Medulla oblongata (tissue), 1 donor: ENCODE measurements around the gene PKD1.
A peak's percentile ranks its signal among the peaks of the same experiment; 100 is the strongest.

ENCODE experiments used
- DNase-seq: peaks from one replicate; pipeline ENCODE4 v3.0.0-alpha.2; 2015; ENCODE audit errors: extremely low spot score

PKD1 gene

DNA sequence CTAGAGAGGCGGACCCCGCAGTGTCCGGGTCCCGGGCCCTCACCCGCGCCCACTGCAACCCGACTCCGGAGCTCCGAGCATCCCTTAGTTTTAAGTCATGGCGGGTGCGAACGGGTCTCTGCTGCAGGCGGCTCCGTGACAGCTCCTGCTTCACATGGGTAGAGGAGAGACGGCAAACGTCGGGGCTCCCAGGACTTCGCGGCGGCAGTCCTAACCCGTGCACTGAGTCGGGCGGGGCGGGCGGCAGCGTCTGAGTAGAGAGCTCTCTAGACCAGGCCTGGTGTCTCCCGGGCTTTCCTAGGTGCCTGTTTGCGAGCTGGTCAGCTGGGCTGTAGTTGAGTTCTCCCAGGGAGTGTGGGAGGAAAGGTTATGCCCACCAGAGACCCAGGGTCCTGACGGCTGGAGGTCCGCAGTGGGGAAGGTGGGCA is 87.6 kb downstream of the PKD1 start:
- DNase-seq, result no peak

DNA sequence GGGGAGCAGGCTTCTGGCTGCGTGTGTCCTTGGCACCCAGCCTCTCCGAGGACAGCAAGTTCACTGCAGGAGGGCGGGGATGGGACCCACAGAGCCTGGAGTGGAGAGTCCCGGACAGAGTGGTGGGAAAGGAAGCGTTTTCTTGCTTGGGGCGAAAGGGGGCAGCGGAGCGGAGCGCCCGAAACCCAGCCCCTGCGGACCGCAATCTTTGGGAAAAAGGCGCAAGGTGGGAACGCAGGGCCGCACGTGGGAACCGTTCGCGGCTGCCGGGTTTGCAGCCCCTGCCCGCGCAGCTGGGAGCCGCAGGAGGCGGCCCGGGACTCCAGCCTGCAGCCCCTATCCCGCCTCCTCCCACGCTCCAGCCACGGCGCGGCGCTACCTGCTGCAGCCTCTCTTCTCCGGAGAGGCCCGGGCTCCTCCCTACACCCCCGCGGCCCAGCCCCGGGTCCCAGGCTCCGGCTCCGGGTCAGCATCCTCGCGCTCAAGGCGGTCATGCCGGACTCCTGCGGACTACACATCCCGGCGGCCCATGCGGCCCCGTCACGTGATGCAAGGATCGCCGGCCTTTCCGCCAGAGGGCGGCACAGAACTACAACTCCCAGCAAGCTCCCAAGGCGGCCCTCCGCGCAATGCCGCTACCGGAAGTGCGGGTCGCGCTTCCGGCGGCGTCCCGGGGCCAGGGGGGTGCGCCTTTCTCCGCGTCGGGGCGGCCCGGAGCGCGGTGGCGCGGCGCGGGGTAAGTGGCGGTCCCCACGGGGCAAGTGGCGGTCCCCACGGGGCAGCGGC is 88.2 kb downstream of the PKD1 start, which contains the start of the genes NTHL1 and TSC2:
NTHL1 (minus strand) TSS at position 505 of the 786 bp plus-strand sequence; CDS start at position 494, 11 bp downstream.
TSC2 (plus strand) TSS at position 656 of the 786 bp plus-strand sequence. CDS start 631 bp downstream, outside the sequence.
- DNase-seq, result peak; percentile 97

GRCh38 chr16:2046893-2047329 is 88.8 kb downstream of the PKD1 start:
- no peak for DNase-seq

- DNase-seq, result no peak
Observed at GRCh38 chr16:2045965-2046892, 89.5 kb downstream of the PKD1 start.

DNA sequence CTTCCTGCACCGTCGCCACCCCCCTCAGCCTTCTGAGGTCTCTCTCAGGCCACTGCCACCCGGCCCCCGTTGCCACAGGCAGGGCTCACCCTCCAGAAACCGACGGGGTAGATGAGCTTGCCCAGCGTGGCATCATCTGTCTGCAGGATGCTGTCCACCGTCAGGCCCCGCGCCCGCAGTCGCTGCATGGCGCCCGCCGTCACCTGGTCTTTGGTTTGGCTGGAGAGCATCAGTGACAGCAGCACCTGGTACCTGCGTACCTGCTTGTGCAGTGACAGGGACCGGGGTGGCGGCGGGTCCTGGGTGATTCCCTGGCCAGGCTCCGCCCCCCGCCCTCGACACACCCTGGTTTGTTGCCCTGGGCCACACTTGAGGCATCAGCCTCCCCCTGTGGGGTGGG is 91.2 kb downstream of the PKD1 start:
- no peak for DNase-seq

DNA sequence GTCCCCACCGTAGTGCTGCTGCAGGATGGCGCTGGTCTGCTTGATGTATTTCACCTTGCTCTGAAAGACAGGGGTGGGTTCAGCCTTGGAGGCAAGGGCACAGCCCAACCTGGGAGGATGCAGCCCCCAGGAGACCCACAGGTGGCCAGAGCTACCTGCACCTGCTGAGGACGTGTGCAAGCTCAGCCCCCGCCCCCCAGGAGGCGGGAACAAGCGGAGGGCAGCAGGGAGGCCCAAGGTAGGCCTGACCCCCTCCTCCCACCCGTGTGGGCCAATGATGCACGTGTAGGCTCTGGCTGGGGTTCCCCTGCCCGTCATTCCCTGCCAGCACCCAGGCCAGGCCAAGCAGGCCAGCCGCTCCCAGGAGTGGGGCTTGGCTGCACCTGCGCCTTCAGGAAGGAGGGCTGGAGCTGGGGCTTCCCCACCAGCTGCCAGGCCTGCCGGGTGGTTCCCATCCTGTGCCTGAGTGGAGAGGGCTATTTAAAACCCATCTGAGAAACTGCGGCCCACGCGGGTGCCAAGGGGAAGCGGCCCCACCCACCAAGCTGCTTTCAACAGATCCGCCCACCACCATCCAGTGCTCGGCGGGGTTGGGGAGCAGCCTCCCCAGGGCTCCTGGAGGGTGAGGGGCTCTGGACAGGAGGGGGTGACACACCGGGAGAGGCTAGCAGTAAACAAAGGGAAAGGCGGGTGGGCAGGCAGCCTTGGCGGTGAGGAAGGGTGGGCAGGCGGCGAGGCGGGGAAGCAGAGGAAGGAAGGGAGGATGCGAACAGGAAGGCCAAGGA is 91.8 kb downstream of the PKD1 start:
- DNase-seq, result no peak

- no peak for DNase-seq
Observed at GRCh38 chr16:2042986-2043666, 92.6 kb downstream of the PKD1 start.

GRCh38 chr16:2042171-2042985 is 93.3 kb downstream of the PKD1 start:
- DNase-seq, result no peak

GRCh38 chr16:2040787-2041522 is 94.7 kb downstream of the PKD1 start:
- DNase-seq, result no peak

DNA sequence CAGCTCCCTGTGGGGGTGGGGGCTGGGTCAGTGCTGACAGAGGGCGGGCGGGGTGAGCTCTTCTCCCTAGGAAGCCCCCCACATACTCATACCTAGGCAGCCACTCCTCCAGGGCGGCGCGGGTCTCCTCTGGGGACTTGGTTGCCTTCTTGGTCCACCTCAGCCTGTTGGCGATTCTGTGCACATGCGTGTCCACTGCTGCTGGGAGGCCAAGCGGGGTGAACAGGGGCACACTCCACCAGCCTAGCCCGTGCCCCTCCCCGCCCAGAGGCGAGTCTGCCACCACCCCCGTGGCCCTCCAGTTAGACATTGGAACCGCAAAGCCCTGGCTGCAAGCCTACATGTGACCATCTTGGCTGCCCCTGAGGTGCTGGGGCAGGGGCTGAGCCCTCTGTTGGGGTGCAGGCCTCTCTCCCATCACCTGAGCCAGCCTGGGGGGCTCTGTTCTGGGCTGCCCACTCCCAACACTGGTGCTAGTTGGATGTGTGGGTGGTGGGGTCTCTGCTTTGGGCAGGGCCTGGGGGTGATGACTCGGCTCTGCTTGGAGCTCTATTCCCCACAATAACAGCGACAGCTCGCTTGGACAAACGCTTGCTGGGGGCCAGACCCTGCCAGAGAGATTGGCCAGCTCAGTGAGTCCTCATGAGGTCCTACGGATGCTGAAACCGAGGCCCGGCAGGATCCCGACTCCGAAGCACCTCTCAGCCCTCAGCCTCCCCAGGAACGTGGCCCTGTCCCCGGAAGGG is 95.5 kb downstream of the PKD1 start:
- no peak for DNase-seq

- no peak for DNase-seq
Observed at GRCh38 chr16:2039274-2040031, 96.2 kb downstream of the PKD1 start.
